NCI-H2081 (cell line): ENCODE measurements around the gene PDK2.

ENCODE experiments used
- DNase-seq, 2 experiments: peaks; one replicate each; lab custom pipeline; 2025; lab: John Stamatoyannopoulos, UW

PDK2 gene

GRCh38 chr17:50149417-50150353 is 54.5 kb downstream of the PDK2 start:
- peak; percentile 37 to 59 for DNase-seq

GRCh38 chr17:50150354-50151040 is 55.3 kb downstream of the PDK2 start, which contains the start of gene PPP1R9B:
TSS of gene PPP1R9B (minus strand) at chr17:50150677. CDS start at chr17:50150513, 164 bp downstream.
- no peak for DNase-seq

GRCh38 chr17:50151041-50151936 is 56.1 kb downstream of the PDK2 start:
- DNase-seq = peak; percentile 94

DNA sequence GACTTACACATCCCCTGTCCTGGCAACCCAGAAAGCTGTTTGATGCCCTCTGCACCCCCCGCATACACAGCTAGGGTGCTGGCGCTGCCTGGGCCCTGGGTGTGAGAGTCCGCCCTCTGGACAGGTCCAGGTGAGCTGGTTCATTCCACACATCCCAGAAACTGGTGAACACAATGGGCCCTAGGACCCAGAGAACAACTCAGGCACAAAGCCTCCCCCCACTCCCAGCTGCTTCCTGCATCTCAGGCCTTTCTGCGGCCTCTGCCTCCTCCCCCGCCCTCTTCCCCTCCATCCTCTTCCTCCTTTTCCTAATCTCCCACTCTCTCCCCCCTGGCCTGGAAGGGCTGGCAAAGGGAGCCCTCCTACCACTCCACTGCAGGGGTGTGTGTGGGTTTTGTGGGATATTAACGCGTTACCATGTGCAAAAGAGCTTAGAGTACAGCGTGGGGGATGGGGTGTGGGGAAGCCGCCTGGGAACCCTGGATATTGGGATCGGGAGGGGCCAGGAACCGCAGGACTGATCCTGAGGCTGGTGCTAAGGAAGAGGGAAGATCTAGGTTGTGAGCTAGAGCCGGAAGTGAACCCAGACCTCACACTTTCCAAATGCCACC is 56.9 kb downstream of the PDK2 start:
- DNase-seq = peak; percentile 75 to 92

DNA sequence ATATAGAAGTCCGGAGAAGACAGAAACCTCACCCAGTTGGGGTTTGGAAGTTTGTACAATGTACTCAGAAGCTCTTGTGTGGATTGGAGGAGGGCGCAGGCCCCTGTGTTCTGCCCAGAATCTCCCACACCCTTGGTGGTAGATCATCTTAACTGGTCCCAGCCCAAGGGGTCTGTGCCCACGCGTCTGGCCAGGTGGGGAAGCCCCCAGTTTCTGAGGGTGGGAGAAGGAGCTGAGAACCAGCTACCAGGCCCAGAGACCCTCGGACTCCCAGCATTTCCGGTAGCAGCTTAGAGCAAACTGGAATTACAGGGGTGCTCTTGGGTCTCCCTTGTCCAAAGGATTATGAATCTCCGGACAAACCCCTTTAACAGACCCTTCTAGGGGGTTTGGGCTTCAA is 57.6 kb downstream of the PDK2 start:
- no peak for DNase-seq

DNA sequence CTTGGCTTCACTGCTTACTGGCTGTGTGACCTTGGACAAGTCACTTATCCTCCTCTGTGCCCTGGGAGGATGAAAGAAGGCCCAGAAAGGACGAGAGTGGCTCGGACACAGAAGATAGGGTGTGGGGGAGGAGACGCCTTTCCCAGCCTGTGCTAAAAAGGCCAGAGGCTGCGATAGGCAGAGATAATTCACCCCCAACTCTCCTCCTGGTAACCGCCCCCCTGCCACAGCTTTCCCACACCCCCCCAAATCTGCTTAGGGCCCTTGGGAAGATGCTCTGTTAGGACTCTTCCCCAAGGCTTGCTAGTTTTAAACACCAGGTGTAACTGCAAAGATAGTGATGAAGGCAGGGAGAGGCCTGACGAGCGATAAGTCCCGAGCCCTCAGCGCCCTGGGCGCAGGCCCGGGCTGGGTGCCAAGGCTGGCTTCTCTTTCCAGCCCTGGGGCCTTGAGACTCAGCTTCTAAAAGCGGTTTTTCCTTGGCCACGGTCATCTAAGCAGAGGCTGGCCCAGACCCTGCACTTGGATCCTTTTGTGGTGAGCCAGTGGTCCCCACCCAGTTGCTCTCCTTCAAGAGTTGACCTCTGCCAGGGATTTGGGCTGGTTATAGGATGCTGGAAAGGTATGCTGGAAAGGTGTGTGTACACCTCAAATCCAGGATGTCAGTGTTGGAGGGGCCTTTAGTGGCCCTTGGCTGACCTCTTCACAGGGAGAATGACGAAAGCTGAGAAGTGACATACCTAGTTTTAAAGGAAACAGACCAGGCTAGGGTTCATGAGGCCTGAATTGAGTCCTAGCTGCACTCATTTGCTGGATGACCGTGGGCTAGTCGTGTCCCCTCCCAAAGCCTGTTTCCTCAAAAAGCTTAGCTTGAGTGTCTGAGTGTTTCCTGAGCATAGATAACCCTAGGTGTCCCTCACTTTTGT is 58.8 kb downstream of the PDK2 start:
- DNase-seq = no peak

DNA sequence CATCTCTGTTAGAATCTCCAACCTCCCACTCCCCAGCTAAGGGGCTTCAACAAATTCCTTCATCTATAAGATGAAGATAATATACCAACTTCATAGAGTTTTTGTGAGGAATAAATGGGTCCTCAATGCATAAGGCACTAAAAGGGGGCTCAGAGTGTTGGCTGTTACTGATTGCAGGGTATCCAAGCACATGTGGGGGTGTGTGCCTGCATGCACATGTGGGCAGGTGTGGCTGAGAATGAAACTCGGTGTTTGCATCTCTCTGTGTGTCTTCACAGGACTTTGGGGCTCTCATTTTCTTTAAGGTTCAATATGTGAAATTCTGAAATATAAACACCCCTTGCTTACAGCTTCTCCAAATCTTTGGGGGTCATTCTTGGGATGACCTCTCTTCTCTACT is 59.5 kb downstream of the PDK2 start:
- DNase-seq = no peak

DNA sequence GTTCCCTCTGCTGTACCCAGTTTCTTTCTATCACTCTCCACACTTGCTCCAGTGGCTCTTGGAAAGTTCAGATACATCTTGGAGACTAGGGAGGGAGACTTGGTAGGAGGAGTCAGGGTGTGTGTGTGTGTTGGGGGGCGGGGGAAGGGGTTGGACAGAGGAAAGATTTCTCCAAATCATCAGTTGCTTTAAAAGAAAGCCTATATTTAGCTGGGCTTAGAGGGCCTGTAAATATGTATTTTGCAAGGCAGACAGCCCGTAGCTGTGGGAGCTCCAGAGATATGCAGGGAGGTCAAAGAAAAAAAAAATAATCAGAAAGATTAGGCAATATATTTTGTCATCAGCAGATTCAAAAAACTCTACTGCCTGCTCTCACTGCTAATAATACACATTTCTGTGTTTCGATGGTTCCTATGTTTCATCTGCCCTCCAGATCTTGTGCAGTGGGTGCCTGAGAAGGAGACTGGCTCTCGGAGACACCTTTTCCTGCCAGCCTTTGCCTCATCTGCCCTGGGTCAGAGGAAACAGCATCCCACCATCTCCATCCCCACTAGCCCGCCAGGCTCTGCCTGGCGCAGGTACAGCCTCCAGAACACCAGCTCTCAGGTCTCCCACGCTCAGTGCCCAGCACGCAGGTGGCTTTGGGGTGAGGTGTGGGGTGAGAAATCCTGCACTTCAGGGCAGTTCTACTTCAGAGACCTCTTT is 60.1 kb downstream of the PDK2 start:
- no peak for DNase-seq

DNA sequence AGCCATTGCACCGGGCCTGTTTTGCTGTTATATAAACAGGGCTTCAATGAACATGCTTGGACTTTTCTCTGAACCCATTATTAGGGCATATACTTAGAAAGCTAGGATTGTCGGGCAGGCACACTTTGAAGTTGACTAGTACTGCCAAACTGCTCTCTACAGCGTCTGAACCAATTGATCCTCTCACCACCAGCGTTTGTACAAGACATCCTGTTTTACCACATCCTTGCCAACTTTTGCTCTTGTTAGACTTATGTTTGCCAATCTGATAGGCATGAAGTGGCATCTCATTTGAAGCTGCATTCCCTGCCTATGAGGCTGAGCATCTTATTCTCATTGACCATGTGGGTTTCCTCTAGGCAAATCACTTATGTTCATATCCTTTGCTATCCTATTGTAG is 62.7 kb downstream of the PDK2 start:
- DNase-seq = no peak

DNA sequence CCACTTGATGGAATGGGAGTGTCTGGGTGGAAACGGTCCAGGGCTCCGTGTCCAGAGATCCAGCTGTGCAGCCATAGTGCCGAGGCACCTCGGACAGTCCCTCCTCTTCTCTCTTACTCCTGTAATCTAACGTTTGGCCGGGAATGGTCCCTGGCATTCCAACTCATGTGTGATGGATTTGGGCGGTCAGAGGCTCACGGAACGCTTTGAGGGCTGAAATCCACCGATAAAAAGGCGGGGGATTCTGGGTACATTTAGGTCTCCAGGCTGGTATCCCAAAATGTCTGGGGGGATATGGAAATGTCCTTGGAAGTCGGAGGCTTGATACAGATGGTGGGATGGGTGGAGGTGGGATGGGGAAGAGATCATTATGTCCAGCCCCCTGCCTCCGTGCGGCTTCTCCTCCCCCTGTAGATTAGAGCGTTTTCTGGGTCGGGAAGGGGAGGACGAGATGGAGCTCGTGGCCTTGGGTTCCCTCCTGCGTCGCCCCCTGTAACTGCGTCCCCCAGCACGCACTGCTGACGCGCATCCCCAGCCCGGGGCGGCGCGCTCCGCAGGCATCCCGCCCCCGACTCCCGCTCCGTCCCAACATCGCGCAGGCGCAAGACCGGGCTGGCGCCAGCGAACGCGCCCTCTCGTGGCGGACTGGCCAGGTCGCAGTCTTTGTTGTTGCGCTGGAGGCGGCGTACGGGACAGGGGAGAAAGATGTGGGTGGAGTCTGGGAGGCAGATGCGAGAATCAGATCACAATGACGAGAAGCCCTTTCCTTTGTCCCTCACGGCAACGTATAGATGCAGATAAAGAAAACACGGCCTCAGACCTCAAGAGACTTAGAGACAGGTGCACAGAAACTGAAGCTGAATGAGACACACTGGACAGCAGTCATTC is 66.1 kb downstream of the PDK2 start:
- peak; percentile 93 to 94 for DNase-seq
